Neuronal stem cell (in vitro differentiated cells): ENCODE measurements around the gene PTOV1.

Experiments
- DNase-seq: peaks from one replicate; pipeline ENCODE4 v3.0.0-alpha.2; 2013; ENCODE audit warnings: low spot score
- H2AFZ ChIP-seq: one replicate; pipeline ENCODE4 v1.6.1; 2013; ENCODE audit warnings: mild to moderate bottlenecking, low read length, inconsistent platforms
- H2AK5ac ChIP-seq: 2 replicates; pipeline ENCODE4 v1.6.1; 2013; ENCODE audit warnings: low read depth, mild to moderate bottlenecking, inconsistent platforms, low read length, moderate library complexity, mixed read lengths
- H2BK120ac ChIP-seq: 2 replicates; pipeline ENCODE4 v1.6.1; 2013; ENCODE audit warnings: low read depth, mild to moderate bottlenecking, inconsistent platforms, low read length, moderate library complexity, mixed read lengths
- H2BK12ac ChIP-seq: one replicate; pipeline ENCODE4 v1.6.1; 2013; ENCODE audit warnings: low read length, inconsistent platforms
- H2BK15ac ChIP-seq: 2 replicates; pipeline ENCODE4 v1.6.1; 2013; ENCODE audit warnings: mild to moderate bottlenecking, low read length, inconsistent platforms, mixed read lengths
- H2BK5ac ChIP-seq: one replicate; pipeline ENCODE4 v1.6.1; 2013; ENCODE audit warnings: inconsistent platforms, mild to moderate bottlenecking, low read length, moderate library complexity
- H3K14ac ChIP-seq: one replicate; pipeline ENCODE4 v1.6.1; 2013; ENCODE audit warnings: low read length, inconsistent platforms
- H3K18ac ChIP-seq: 2 replicates; pipeline ENCODE4 v1.6.1; 2013; ENCODE audit warnings: low read length, inconsistent platforms
- H3K23ac ChIP-seq: 2 replicates; pipeline ENCODE4 v1.6.1; 2013; ENCODE audit warnings: low read depth, mild to moderate bottlenecking, mixed read lengths, low read length, inconsistent platforms; ENCODE audit not compliant: poor library complexity
- H3K27ac ChIP-seq: replicated peaks from 3 replicates; pipeline ENCODE4 v1.5.1; 2013; ENCODE audit warnings: low read length, inconsistent platforms
- H3K27me3 ChIP-seq, 3 experiments: 2 replicates each; pipeline ENCODE4 v1.6.1; 2013; ENCODE audit warnings: low read length in 3 of 3, mild to moderate bottlenecking in 2 of 3, inconsistent platforms in 1 of 3, low read depth in 1 of 3, mixed read lengths in 1 of 3, moderate library complexity in 1 of 3; ENCODE audit not compliant: control insufficient read depth in 3 of 3, insufficient read depth in 3 of 3
- H3K36me3 ChIP-seq, 2 donors: replicated peaks in 1 of 2; 2 replicates each; pipeline ENCODE4 v1.6.1; 2013; ENCODE audit warnings: low read length in 2 of 2; ENCODE audit not compliant: control insufficient read depth in 2 of 2, insufficient read depth in 2 of 2
- H3K4ac ChIP-seq: 2 replicates; pipeline ENCODE4 v1.6.1; 2013; ENCODE audit warnings: inconsistent platforms, mild to moderate bottlenecking, low read length, moderate library complexity
- H3K4me1 ChIP-seq, 2 donors: 1 replicate in 1 of 2; 2 replicates in 1 of 2; pipeline ENCODE4 v1.6.1; 2013; ENCODE audit warnings: low read length in 2 of 2, low read depth in 1 of 2; ENCODE audit not compliant: control insufficient read depth in 2 of 2, insufficient read depth in 1 of 2
- H3K4me2 ChIP-seq: one replicate; pipeline ENCODE4 v1.6.1; 2013; ENCODE audit warnings: mild to moderate bottlenecking, low read length, inconsistent platforms; ENCODE audit not compliant: insufficient read depth, poor library complexity, severe bottlenecking
- H3K4me3 ChIP-seq, 2 donors: 2 replicates each; pipeline ENCODE4 v1.5.1; 2013; ENCODE audit warnings: low read length in 2 of 2, mild to moderate bottlenecking in 2 of 2, inconsistent platforms in 1 of 2, moderate library complexity in 1 of 2
- H3K79me1 ChIP-seq: one replicate; pipeline ENCODE4 v1.6.1; 2013; ENCODE audit warnings: low read depth, mild to moderate bottlenecking, inconsistent platforms, low read length, moderate library complexity
- H3K9ac ChIP-seq: one replicate; pipeline ENCODE4 v1.6.1; 2013; ENCODE audit warnings: mild to moderate bottlenecking, low read depth, low read length, inconsistent platforms; ENCODE audit not compliant: poor library complexity
- H3K9me3 ChIP-seq, 2 donors: replicated peaks in 1 of 2; 2 replicates each; pipeline versions ENCODE3 to v1.6.1; 2013; ENCODE audit warnings: low read length in 2 of 2, mild to moderate bottlenecking in 2 of 2, inconsistent platforms in 1 of 2, low read depth in 1 of 2, mixed read lengths in 1 of 2, moderate library complexity in 1 of 2; ENCODE audit not compliant: control insufficient read depth in 2 of 2, insufficient read depth in 1 of 2
- H4K8ac ChIP-seq: one replicate; pipeline ENCODE4 v1.6.1; 2013; ENCODE audit warnings: low read depth, mild to moderate bottlenecking, inconsistent platforms, low read length, moderate library complexity
- H4K91ac ChIP-seq: one replicate; pipeline ENCODE4 v1.6.1; 2013; ENCODE audit warnings: low read length, low read depth, mild to moderate bottlenecking, inconsistent platforms; ENCODE audit not compliant: poor library complexity
- WGBS, 2 donors: extraction: QIAGEN DNeasy Blood & Tissue Kit; methylation state at CpG; one replicate each; pipeline ENCODE4 v1.1.7; 2013; ENCODE audit warnings: missing lambda C conversion rate in 2 of 2, mixed read lengths in 1 of 2; ENCODE audit not compliant: insufficient read length in 2 of 2, insufficient replicate concordance in 1 of 2; ENCODE audit errors: extremely low coverage in 2 of 2; 5-methylcytosine and 5-hydroxymethylcytosine counted together

The PTOV1 gene

GRCh38 chr19:49837009-49837310 lies 14.0 kb upstream of the PTOV1 start:
- Histone ChIP-seq H2AK5ac (no peak overlapping the region), H4K91ac (no peak overlapping the region), H2BK5ac (no peak overlapping the region), H3K36me3 (peaks cover 69 to 98% of the 10 kb centered on the region in 2 donors), H2BK120ac (no peak overlapping the region), H3K4me3 (peak overlapping the region in 1 of 2 donors; percentile 9), H3K4me2 (no peak overlapping the region), H4K8ac (no peak overlapping the region), H3K14ac (no peak overlapping the region), H3K9me3 (no peaks in the 10 kb centered on the region), H2AFZ (no peak overlapping the region), H3K18ac (no peak overlapping the region), H2BK12ac (no peak overlapping the region), H3K4me1 (no peaks in the 10 kb centered on the region), H3K4ac (no peak overlapping the region), H2BK15ac (no peak overlapping the region), H3K27ac (no peak overlapping the region), H3K27me3 (no peaks in the 10 kb centered on the region), H3K23ac (no peak overlapping the region), H3K79me1 (peaks cover 1% of the 10 kb centered on the region), H3K9ac (no peak overlapping the region)
- whole genome bisulfite sequencing, 2 donors, result no CpG with 5 or more reads among the region's 5 CpGs
- no peak for DNase-seq

GRCh38 chr19:49837425-49837824 lies 13.5 kb upstream of the PTOV1 start:
- Histone ChIP-seq H3K4me3 (no peak overlapping the region), H4K91ac (no peak overlapping the region), H3K23ac (no peak overlapping the region), H3K14ac (no peak overlapping the region), H4K8ac (no peak overlapping the region), H3K9me3 (no peaks in the 10 kb centered on the region), H3K36me3 (peaks cover 66 to 98% of the 10 kb centered on the region in 2 donors), H3K4me2 (no peak overlapping the region), H2AFZ (no peak overlapping the region), H3K27me3 (no peaks in the 10 kb centered on the region), H2BK120ac (no peak overlapping the region), H3K27ac (no peak overlapping the region), H3K9ac (no peak overlapping the region), H3K4me1 (no peaks in the 10 kb centered on the region), H3K18ac (no peak overlapping the region), H2BK15ac (no peak overlapping the region), H3K4ac (no peak overlapping the region), H2BK12ac (no peak overlapping the region), H3K79me1 (no peaks in the 10 kb centered on the region), H2BK5ac (no peak overlapping the region), H2AK5ac (no peak overlapping the region)
- WGBS, 2 donors, result no CpG with 5 or more reads among the region's 9 CpGs
- DNase-seq, result no peak

GRCh38 chr19:49838885-49839588 lies 11.9 kb upstream of the PTOV1 start:
- Histone ChIP-seq H2AFZ (no peak overlapping the region), H3K18ac (no peak overlapping the region), H2BK120ac (no peak overlapping the region), H2BK12ac (no peak overlapping the region), H2AK5ac (no peak overlapping the region), H3K79me1 (no peaks in the 10 kb centered on the region), H3K27ac (no peak overlapping the region), H2BK5ac (no peak overlapping the region), H2BK15ac (no peak overlapping the region), H4K91ac (no peak overlapping the region), H3K14ac (no peak overlapping the region), H3K4me1 (no peaks in the 10 kb centered on the region), H3K4me3 (no peak overlapping the region), H4K8ac (no peak overlapping the region), H3K4ac (no peak overlapping the region), H3K36me3 (peaks cover 53 to 88% of the 10 kb centered on the region in 2 donors), H3K27me3 (no peaks in the 10 kb centered on the region), H3K9me3 (no peaks in the 10 kb centered on the region), H3K4me2 (no peak overlapping the region), H3K23ac (no peak overlapping the region), H3K9ac (no peak overlapping the region)
- DNase-seq, result no peak
- no CpG with 5 or more reads among the region's 18 CpGs for WGBS, 2 donors

GRCh38 chr19:49839713-49840112 lies 11.2 kb upstream of the PTOV1 start:
- no peak overlapping the region for H2BK12ac ChIP-seq
- H4K91ac ChIP-seq, result no peak overlapping the region
- H3K9ac ChIP-seq, result no peak overlapping the region
- no peak overlapping the region for H2BK5ac ChIP-seq
- H3K14ac ChIP-seq, result no peak overlapping the region
- H3K18ac ChIP-seq, result no peak overlapping the region
- peaks cover 49 to 82% of the 10 kb centered on the region in 2 donors for H3K36me3 ChIP-seq
- H3K9me3 ChIP-seq, result no peaks in the 10 kb centered on the region
- no peaks in the 10 kb centered on the region for H3K4me1 ChIP-seq
- no peak overlapping the region for H3K4me3 ChIP-seq
- H3K79me1 ChIP-seq, result no peaks in the 10 kb centered on the region
- no peak for DNase-seq
- no peak overlapping the region for H2AK5ac ChIP-seq
- H3K4ac ChIP-seq, result no peak overlapping the region
- WGBS, 2 donors, result no CpG with 5 or more reads among the region's 11 CpGs
- H4K8ac ChIP-seq, result no peak overlapping the region
- H3K27ac ChIP-seq, result no peak overlapping the region
- H2BK15ac ChIP-seq, result no peak overlapping the region
- no peak overlapping the region for H3K23ac ChIP-seq
- H2BK120ac ChIP-seq, result no peak overlapping the region
- H2AFZ ChIP-seq, result no peak overlapping the region
- no peak overlapping the region for H3K4me2 ChIP-seq
- no peaks in the 10 kb centered on the region for H3K27me3 ChIP-seq
